PFSK-1 (cell line): ENCODE results near the gene CLDND2.

Experiments used
- FOXP2 ChIP-seq: optimal IDR thresholded peaks from 2 replicates; pipeline ENCODE3; 2011; ENCODE audit warnings: borderline replicate concordance, control low read depth, inconsistent platforms; ENCODE audit not compliant: insufficient read depth; ENCODE audit errors: extremely low read length, extremely low read depth
- POLR2AphosphoS5 ChIP-seq: IDR thresholded peaks from 2 replicates; pipeline ENCODE4 v1.6.1; 2012; ENCODE audit warnings: low read depth, mild to moderate bottlenecking, control low read depth, low read length, moderate library complexity
- SIN3A ChIP-seq: IDR thresholded peaks from 2 replicates; pipeline ENCODE4 v1.6.1; 2012; ENCODE audit warnings: mild to moderate bottlenecking, low read length, moderate library complexity, borderline replicate concordance; ENCODE audit not compliant: insufficient read depth
- TAF1 ChIP-seq: IDR thresholded peaks from 2 replicates; pipeline ENCODE4 v1.6.1; 2012; ENCODE audit warnings: low read length, control low read depth, borderline replicate concordance; ENCODE audit not compliant: insufficient read depth
- TF ChIP-seq, protein P1 (sequence below), 2 experiments: IDR thresholded peaks; 2 replicates each; pipeline versions ENCODE4 v1.6.1 to v1.8.0; 2011 to 2012; ENCODE audit warnings: low read depth in 2 of 2, low read length in 2 of 2, control low read depth in 1 of 2, inconsistent platforms in 1 of 2, mild to moderate bottlenecking in 1 of 2, moderate library complexity in 1 of 2; ENCODE audit not compliant: insufficient read depth in 1 of 2

Gene CLDND2

DNA sequence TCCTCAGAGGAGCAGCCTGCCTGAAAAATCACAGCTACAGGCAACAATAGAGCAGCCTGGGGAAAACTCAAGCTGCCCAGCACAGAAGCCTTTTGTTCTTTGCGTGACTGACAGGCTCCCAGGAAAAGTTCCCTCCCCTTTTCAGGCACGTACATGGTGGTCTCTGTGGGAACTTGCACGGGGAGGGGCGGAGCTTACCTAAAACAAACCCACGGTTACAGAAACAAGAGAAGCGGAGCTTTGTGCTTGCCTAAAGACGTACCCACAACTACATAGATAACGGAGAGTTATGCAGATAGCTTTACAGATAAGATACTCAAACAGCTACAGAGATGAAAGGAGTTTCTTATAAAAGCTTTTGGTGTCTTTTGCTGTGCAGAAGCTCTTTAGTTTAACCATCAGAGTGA, 14.1 kb downstream of the CLDND2 start:
- TF ChIP-seq, protein P1, sequence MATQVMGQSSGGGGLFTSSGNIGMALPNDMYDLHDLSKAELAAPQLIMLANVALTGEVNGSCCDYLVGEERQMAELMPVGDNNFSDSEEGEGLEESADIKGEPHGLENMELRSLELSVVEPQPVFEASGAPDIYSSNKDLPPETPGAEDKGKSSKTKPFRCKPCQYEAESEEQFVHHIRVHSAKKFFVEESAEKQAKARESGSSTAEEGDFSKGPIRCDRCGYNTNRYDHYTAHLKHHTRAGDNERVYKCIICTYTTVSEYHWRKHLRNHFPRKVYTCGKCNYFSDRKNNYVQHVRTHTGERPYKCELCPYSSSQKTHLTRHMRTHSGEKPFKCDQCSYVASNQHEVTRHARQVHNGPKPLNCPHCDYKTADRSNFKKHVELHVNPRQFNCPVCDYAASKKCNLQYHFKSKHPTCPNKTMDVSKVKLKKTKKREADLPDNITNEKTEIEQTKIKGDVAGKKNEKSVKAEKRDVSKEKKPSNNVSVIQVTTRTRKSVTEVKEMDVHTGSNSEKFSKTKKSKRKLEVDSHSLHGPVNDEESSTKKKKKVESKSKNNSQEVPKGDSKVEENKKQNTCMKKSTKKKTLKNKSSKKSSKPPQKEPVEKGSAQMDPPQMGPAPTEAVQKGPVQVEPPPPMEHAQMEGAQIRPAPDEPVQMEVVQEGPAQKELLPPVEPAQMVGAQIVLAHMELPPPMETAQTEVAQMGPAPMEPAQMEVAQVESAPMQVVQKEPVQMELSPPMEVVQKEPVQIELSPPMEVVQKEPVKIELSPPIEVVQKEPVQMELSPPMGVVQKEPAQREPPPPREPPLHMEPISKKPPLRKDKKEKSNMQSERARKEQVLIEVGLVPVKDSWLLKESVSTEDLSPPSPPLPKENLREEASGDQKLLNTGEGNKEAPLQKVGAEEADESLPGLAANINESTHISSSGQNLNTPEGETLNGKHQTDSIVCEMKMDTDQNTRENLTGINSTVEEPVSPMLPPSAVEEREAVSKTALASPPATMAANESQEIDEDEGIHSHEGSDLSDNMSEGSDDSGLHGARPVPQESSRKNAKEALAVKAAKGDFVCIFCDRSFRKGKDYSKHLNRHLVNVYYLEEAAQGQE (IDR thresholded peaks at IDR 0.05; ENCODE audit: insufficient read depth in 1 of 2, low read depth in 2 of 2, low read length in 2 of 2) = no peak
- no peak for TF ChIP-seq POLR2AphosphoS5
- TF ChIP-seq SIN3A = no peak
- TF ChIP-seq TAF1 = no peak
- no peak for TF ChIP-seq FOXP2

DNA sequence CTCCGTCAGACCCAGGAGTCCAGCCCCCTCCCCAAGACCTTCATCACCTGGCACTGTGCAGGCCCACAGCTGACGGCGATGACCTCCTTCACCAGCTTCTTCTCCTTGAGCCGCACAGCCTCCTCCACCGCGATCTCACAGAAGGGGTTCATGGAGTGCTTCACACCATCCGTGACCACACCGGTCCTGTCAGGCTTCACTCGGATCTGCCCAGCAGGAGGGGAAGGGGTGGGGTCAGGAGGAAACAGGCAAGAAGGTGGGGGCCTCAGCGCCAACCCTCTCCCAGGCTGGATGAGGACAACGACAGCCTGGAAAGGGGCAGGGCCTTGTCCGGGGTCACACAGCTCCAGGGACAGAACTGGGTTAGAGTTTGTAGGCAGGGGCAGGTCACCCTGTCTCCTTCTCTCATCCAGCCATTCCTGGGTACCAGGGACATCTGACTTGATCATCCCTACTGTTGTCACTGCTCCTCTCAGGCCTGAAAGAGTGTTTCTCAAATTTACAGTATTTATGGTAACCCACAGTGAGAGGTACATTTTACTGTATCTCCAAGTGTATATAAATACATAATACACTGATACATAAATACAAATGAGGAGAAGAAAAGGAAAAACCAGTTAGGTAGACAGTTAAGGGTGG, 14.6 kb downstream of the CLDND2 start:
- TF ChIP-seq TAF1 (no peak), FOXP2 (no peak), SIN3A (no peak), POLR2AphosphoS5 (no peak)
- TF ChIP-seq, protein P1 (IDR thresholded peaks at IDR 0.05; ENCODE audit: insufficient read depth in 1 of 2, low read depth in 2 of 2, low read length in 2 of 2) = no peak

DNA sequence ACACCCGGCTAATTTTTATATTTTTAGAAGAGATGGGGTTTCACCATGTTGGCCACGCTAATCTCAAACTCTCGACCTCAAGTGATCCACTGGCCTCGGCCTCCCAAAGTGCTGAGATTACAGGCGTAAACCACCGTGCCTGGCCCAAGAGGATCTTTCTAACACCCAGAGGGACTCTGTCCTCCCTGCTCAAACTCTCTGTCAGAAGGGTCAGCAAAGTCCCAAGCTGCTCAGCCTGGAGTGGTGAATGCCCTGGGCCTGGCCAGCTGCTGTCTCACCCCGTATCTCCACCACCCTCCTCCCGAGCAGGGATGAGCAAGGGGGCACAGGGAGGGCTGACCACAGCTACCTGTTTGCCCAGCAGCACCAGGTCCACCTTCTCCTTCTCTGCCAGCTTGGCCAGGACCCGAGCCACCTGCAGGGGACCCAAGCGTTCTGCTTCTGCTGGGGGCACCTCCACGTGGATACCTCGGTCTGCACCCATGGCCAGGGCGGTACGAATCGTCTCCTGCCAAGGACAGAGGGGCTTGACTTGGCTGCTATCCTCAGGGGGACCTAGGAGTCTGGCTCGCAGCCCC, 15.9 kb downstream of the CLDND2 start:
- TF ChIP-seq TAF1 = no peak
- no peak for TF ChIP-seq POLR2AphosphoS5
- TF ChIP-seq, protein P1 (IDR thresholded peaks at IDR 0.05; ENCODE audit: insufficient read depth in 1 of 2, low read depth in 2 of 2, low read length in 2 of 2) = no peak
- TF ChIP-seq FOXP2 = no peak
- no peak for TF ChIP-seq SIN3A

DNA sequence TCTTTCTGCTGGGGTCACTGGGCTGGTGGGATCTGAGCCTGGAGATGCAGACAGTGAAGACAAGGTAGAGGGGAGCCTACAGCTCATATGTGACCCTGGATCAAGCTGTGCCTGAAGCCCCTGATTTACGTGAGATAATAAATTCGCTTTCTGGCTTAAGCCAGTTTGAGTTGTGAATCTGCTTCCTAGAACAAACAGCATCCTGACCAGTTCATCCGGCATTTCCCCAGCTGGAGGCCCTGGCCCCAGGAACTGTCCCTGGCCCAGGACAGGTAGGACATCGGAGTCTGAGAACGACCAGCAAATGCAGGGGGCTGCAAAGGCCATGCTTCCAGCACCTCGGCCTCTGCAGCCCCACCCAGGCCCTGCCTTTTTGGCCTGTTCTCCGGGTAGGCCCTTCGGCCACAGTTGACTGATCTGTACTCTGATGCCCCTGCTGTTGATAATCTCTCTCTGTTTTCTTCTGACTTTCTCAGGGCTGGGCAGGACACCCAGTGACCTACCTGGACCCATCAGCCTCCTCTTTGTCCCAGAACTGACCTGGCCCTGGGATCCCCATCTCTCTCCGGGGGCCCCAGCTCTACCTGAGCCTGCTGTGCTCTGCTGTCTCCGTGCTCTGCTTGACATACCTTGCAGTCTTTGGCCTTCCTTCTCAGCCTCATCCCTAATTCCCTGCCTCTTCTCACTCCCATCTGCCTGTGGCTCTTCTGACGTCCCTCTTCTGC, 17.4 kb downstream of the CLDND2 start:
- TF ChIP-seq, protein P1 (IDR thresholded peaks at IDR 0.05; ENCODE audit: insufficient read depth in 1 of 2, low read depth in 2 of 2, low read length in 2 of 2) = no peak
- no peak for TF ChIP-seq SIN3A
- TF ChIP-seq TAF1 = no peak
- TF ChIP-seq FOXP2 = no peak
- TF ChIP-seq POLR2AphosphoS5 = no peak
